Measurements from ENCODE around the gene KLHDC10.
"Not testable (repeated sequence)": the region's sequence is repeated elsewhere in the genome, so short reads cannot be mapped to it uniquely, and the experiment has no call there.

KLHDC10 gene

GRCh38 chr7:130118294-130118693, 48.0 kb downstream of the KLHDC10 start:
- DNase-seq (ENCODE audit: low spot score): no peak

- no peak for DNase-seq (ENCODE audit: low spot score)
Measured at GRCh38 chr7:130118801-130119200, 48.5 kb downstream of the KLHDC10 start.

GRCh38 chr7:130123501-130123900, 53.2 kb downstream of the KLHDC10 start:
- no peak for DNase-seq (ENCODE audit: low spot score)

GRCh38 chr7:130124711-130125110, 54.4 kb downstream of the KLHDC10 start:
- DNase-seq (ENCODE audit: low spot score): no peak

GRCh38 chr7:130126840-130127239, 56.5 kb downstream of the KLHDC10 start:
- DNase-seq (ENCODE audit: low spot score): not testable (repeated sequence)

GRCh38 chr7:130127404-130127803, 57.1 kb downstream of the KLHDC10 start:
- no peak for DNase-seq (ENCODE audit: low spot score)

GRCh38 chr7:130127821-130128317, 57.5 kb downstream of the KLHDC10 start:
- DNase-seq (ENCODE audit: low spot score): no peak

- DNase-seq (ENCODE audit: low spot score): no peak
Measured at GRCh38 chr7:130129011-130129411, 58.7 kb downstream of the KLHDC10 start.

GRCh38 chr7:130131191-130131834, 61.0 kb downstream of the KLHDC10 start:
- DNase-seq (ENCODE audit: low spot score): no peak

GRCh38 chr7:130131964-130132875, 61.9 kb downstream of the KLHDC10 start:
- no peak for DNase-seq (ENCODE audit: low spot score)

- no peak for DNase-seq (ENCODE audit: low spot score)
Measured at GRCh38 chr7:130133029-130133782, 62.9 kb downstream of the KLHDC10 start.

- DNase-seq (ENCODE audit: low spot score): no peak
Measured at GRCh38 chr7:130134106-130134636, 63.8 kb downstream of the KLHDC10 start.

- no peak for DNase-seq (ENCODE audit: low spot score)
Measured at GRCh38 chr7:130134726-130135125, 64.4 kb downstream of the KLHDC10 start.

GRCh38 chr7:130135208-130136205, 65.2 kb downstream of the KLHDC10 start:
- no peak for DNase-seq (ENCODE audit: low spot score)

GRCh38 chr7:130136579-130137167, 66.3 kb downstream of the KLHDC10 start:
- no peak for DNase-seq (ENCODE audit: low spot score)

- no peak for DNase-seq (ENCODE audit: low spot score)
Measured at GRCh38 chr7:130137207-130137606, 66.9 kb downstream of the KLHDC10 start.

- no peak for DNase-seq (ENCODE audit: low spot score)
Measured at GRCh38 chr7:130139193-130139960, 69.0 kb downstream of the KLHDC10 start.

- DNase-seq (ENCODE audit: low spot score): no peak
Measured at GRCh38 chr7:130140551-130141160, 70.3 kb downstream of the KLHDC10 start.

All from CD4-positive, alpha-beta T cell treated with Interleukin-15 for 4 hours (primary cell).